Activated CD4-positive, alpha-beta T cell treated with anti-CD3 and anti-CD28 coated beads, Interleukin-2, amount 50 U/mL, for 1 hour (primary cell): ENCODE results near the gene MTARC2.
A peak's percentile ranks its signal among the peaks of the same experiment; 100 is the strongest.
"Not testable (repeated sequence)": the region's sequence is repeated elsewhere in the genome, so short reads cannot be mapped to it uniquely, and the experiment has no call there.

Experiments
- DNase-seq: peaks from one replicate; pipeline ENCODE4 v3.0.0-alpha.2; 2020

Gene MTARC2

DNA sequence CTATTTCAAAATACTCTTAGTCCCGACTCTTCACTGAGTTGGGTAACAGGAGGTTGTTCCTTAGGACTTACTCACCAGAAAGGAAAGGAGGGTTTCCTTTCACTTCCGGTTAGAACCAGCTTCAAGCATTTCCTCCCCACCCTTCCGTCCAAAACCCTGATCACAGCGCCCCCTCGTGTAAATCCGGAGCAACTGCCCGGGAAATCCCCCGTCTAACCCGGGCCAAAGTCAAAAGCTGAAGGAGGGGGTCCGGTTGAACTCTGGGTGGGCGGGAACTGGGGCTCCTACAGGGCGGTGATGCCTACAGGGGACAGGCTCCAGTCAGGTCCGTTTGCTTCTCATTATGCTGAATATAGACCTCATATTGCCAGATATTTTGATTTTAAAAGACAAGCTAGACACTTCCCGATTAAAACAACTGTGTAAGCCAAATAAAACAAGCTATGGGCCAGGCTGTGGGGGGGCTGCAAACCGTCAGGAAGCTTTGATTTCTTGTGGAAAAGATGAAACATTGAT is 15.0 kb upstream of the MTARC2 start:
- peak; percentile 67 for DNase-seq

DNA sequence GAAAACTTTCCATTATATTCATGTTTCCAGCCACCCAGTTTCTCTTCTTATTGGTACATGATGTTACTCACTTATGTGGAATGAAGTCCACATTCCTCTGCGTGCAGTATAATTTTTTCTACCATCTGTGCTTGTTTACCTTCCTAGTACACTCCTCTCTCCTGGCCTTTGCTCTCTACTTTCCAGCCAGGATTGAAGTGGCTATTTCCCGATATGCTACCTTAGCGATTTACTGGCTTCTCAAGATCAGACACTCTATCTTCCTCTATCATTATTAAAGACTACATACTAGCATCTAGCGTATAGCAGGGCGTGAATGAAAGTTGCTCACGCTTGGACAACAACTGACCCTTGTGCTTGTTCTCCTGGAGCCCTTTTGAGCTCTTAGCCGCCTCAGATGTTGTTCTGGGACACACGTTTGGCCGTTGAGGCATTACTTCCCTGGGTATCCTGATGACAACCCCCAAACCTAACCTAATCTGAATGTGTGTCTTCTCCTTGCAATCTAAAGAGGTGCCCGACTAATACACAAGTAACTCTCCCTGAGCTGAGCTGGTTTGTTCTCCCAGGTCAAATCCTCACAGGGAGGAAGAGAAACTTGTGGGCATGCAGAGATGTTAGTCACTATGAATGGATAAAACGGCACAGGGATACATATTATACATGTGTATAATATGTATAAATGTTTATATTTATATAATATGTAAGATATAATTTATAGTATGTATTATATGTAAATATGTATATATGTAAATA is 13.4 kb upstream of the MTARC2 start:
- no peak for DNase-seq

DNA sequence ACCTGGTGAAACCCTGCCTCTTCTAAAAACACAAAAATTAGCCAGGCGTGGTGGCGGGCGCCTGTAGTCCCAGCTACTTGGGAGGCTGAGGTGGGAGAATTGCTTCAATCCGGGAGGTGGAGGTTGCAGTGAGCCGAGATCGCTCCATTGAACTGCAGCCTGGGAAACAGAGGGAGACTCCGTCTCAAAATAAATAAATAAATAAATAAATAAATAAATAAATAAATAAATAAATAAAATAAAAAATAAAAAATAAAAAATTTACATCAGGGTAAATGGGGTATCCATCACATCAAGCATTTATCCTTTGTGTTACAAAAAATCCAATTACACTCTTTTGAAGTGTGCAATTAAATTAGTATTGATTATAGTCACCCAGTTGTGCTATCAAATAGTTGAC is 11.8 kb upstream of the MTARC2 start:
- not testable (repeated sequence) for DNase-seq

DNA sequence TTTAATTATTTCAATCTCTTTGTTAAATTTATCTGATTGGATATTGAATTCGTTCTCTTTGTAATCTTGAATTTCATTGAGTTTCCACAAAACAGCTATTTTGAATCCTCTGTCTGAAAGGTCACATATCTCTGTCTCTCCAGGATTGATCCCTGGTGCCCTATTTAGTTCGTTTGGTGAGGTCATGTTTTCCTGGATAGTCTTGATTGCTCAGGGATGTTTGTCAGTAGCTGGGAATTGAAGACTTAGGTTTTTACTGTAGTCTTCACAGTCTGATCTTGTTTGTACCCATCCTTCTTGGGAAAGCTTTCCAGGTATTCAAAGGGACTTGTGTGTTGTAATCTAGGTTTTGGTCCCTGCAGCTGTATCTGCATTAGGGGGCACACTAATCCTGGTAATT is 6.8 kb upstream of the MTARC2 start:
- DNase-seq, result no peak

DNA sequence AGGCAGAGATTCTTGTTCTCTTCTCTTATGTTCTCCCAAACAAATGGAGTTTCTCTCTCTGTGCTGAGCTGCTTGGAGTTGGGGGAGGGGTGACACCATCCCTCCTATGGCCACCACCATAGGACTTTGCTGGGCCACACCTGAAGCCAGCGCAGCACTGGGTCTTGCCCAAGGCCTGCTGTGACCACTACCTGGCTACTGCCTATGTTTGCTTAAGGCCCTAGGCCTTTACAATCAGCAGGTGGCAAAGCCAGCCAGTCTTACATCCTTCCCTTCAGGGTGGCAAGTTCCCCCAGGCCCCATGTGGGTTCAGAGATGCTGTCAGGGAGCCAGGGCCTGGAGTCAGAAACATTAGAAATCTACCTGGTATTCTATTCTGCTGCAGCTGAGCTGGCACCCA is 6.3 kb upstream of the MTARC2 start:
- DNase-seq, result no peak

GRCh38 chr1:220742520-220742919 is 5.6 kb upstream of the MTARC2 start:
- no peak for DNase-seq

DNA sequence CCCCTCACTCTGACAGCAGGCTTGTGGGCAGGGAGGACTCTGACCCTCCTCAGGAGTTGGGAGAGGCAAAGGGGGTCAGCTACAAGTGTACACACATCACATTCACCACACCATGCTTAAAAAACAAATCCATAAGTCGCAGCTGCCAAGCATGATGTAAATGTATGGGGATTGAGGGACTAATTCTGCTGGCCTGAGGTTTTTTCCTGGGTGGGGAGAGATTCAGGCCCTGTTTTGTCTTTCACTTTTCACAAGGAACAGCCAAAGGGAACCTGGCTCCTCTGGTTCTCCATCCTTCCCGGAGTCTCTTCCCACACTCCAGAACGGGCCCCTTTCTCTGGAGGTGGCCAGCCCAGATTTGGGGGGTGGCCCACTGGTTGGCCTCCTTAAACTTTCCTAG is 1.3 kb upstream of the MTARC2 start:
- no peak for DNase-seq

GRCh38 chr1:220747437-220748088 is 559 bp upstream of the MTARC2 start:
- DNase-seq, result no peak

- no peak for DNase-seq
Observed at GRCh38 chr1:220748936-220749335, 814 bp downstream of the MTARC2 start.

DNA sequence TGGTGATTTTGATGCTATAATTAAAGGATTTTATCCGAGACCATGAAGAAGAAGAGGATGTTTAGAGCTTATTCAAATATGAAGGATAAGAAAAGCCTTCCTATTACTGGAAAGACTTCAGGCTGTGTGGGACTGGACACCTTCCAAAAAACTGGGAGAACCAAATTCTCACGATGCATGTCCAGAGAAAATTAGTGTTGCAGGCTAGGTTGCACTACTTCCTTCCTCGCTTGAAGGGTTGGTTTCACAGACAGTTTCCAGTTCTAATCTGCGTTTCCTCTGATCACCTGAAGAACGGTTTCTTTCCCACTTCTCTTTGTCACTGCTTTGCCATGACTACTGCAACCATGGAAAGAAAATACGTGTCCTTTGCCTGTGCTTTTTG is 2.0 kb downstream of the MTARC2 start:
- DNase-seq, result no peak

DNA sequence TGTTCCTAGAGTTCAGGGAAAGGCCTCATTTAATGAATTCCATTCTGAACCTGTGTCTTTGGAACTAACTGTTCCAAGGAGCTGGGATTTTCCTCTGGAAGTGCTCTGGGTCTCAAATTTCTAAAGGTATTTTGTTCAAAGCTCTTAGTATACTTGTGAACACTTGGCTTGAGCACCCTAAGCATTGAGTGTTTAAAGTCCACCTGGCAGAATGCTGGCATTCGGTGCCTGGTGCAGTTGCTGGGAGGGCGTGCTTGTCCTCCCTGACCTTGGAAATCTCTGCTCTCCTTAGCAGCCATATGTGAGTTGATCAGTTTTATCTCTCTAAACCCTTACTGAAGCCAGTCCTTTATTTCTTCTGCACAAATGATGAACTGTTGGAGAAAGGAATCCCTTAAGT is 3.0 kb downstream of the MTARC2 start:
- no peak for DNase-seq

- no peak for DNase-seq
Observed at GRCh38 chr1:220754212-220754917, 6.2 kb downstream of the MTARC2 start.

DNA sequence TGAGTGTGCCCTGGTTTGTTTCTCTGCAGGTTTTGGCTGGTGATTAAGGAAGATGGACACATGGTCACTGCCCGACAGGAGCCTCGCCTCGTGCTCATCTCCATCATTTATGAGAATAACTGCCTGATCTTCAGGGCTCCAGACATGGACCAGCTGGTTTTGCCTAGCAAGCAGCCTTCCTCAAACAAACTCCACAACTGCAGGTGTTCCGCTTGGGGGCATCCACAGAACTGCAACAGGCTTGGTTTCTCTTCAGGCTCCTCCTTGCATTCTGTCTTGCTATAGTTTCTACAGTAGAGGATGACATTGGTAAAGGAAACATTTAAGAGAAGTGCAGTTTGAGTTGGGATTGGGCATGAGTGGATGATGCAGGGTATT is 6.8 kb downstream of the MTARC2 start:
- DNase-seq, result no peak

- DNase-seq, result no peak
Observed at GRCh38 chr1:220755309-220755708, 7.2 kb downstream of the MTARC2 start.

DNA sequence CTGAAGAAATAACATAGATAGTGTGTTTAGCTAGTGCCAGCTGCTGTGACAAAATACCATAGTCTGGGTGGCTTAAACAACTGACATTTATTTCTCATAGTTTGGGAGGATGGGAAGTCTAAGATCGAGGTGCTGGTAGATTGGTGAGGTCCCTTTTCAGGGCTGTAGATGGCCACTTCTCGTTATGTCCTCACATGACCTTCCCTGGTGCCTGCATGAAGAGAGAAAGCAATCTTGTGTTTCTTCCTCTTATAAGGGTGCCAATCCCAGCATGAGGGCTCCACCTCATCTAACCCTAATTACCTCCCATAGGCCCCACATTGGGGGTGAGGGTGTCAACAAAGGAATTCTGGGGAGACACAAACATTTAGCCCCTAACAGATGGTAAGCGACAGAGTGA is 9.3 kb downstream of the MTARC2 start:
- DNase-seq, result no peak

GRCh38 chr1:220759147-220759546 is 11.0 kb downstream of the MTARC2 start:
- no peak for DNase-seq

DNA sequence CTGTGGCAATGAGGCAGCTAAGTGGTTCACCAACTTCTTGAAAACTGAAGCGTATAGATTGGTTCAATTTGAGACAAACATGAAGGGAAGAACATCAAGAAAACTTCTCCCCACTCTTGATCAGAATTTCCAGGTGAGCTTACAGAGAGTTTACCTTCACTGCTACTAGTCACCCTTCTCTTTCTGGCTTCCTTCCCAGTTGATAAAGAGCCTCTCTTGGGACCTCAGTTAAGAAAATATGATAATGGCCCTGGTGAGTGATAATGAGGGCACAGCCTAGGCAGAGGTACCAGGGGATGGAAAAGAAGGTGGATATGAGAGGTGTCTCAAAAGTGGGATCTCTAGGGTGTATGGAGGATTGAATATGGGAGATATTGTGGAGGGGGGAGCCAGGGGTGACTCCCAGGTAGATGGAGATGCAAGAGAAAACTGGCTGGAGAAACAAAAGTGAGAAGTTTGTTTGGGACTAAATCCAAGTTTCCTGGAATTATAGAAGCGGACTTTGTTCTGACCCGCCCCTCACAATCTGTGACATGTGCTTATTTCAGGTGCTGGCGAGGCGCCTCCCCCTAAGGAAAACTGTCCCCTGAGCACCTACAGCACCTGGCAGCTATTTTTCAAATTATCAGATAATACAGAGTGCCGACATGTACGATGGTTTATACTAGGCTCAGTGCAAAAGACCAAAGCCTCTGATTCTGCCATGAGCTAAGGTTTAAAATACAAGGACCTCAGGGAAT is 13.7 kb downstream of the MTARC2 start:
- DNase-seq, result no peak

DNA sequence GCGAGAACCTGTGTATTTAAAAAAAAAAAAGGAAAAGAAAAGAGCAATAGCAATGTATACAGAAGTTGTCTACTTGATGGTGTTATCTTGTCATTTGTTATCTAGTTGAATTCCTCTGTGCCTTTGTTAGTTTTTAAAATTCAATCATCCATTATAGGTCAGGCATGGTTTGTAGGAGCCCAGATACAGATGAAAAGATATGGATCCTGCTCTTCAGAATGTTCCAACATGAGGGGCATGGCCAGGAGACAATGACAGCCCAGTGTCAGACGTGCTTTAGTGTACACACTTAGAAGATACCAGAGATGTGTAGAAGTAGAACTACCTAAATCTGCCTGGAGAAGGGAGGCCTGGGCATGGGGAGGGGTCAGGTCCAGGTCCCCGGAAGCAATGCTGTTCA is 16.6 kb downstream of the MTARC2 start:
- no peak for DNase-seq

DNA sequence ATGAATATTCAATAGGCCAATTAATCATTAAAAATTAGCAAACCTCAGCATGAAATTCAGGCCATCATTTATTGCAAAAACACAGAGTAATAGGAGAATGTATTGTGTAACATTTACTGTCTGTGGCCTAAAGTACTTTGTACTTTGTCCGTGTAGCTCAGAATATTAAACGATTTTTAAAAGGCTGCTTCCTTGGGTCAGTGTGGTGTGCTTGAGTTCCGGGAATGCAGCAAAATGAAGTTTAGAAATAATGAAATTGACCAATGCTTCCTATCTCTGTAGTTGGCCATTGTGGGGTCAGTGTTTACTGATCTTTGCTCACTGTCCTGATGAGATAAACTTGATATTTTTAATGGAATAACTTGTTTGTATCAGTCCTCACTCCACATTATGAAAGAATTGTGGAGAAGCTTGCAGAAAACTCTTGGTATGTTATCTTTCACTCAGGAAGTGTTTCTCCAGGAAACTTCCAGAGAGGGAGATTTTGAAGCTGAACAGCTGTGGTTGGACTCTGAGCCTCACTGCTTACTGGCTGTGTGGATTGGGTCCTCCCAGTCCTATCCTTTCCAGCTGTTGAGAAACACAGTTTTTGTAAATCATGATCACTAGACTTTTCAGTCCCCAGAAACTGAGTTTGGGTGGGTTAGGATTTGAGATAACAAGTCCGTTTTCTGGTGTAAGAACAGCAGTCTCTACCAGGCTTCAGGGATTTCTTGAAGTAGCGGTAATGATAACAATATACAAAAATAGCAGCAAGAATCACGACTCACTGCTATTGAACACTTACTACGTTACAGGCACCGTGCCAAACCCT is 19.4 kb downstream of the MTARC2 start:
- no peak for DNase-seq

- no peak for DNase-seq
Observed at GRCh38 chr1:220768126-220768601, 20.0 kb downstream of the MTARC2 start.

GRCh38 chr1:220769205-220769604 is 21.1 kb downstream of the MTARC2 start:
- DNase-seq, result no peak

GRCh38 chr1:220770245-220770913 is 22.3 kb downstream of the MTARC2 start:
- no peak for DNase-seq
